Left lung (tissue), 10 donors: ENCODE data around the gene CREB3. TPM values are rescaled to one million over a fixed set of nuclear protein-coding genes. Genes with fewer than 3 reads are reported as not detected.

ENCODE experiments used
- ATAC-seq: fragments of 200-7000 bp; cut with Tn5 transposase; one replicate; pipeline ENCODE4 v1.9.1; 2020; ENCODE audit warnings: moderate library complexity
- DNase-seq, 4 donors: peaks; one replicate each; pipeline ENCODE4 v3.0.0-alpha.2; 2013 to 2020
- H3K27ac ChIP-seq, 2 donors: fragments of 200-600 bp; sonication (generic) in 1 of 2; one replicate each; pipeline versions ENCODE4 v1.5.0 to v1.8.0; 2020 to 2021
- H3K27me3 ChIP-seq, 2 donors: fragments of 200-600 bp; sonication (generic) in 1 of 2; one replicate each; pipeline versions ENCODE4 v1.5.0 to v1.8.0; 2020 to 2021
- H3K36me3 ChIP-seq, 2 donors: fragments of 200-600 bp; sonication (generic) in 1 of 2; one replicate each; pipeline versions ENCODE4 v1.5.0 to v1.8.0; 2020 to 2021
- H3K4me1 ChIP-seq, 2 donors: fragments of 200-600 bp; one replicate each; pipeline ENCODE4 v1.8.0; 2021
- H3K4me3 ChIP-seq, 2 donors: fragments of 200-600 bp; sonication (generic) in 1 of 2; one replicate each; pipeline versions ENCODE4 v1.5.0 to v1.8.0; 2020 to 2021; ENCODE audit warnings: mild to moderate bottlenecking in 1 of 2
- H3K9me3 ChIP-seq, 2 donors: fragments of 200-600 bp; sonication (generic) in 1 of 2; one replicate each; pipeline versions ENCODE4 v1.5.0 to v1.8.0; 2020 to 2021
- intact Hi-C, 2 donors: fragments of 100-400 bp; cut with DNase I; formaldehyde crosslinking; loops; one replicate each; pipeline versions ENCODE4 v1.11.2 to v1.14.2; 2022
- microRNA-seq, 2 donors: library from miRNA; unstranded; fragments of <30 nt; microRNA quantifications; one replicate each; pipeline ENCODE4, GENCODE V29; 2019
- polyA plus RNA-seq, 6 donors: library from polyadenylated mRNA; unstranded; fragments of 120-200 nt; gene quantifications; one replicate each; pipeline ENCODE4 v1.2.1, GENCODE V29; 2013; ENCODE audit not compliant: insufficient read length in 6 of 6
- total RNA-seq, 2 donors: library from RNA; stranded (reverse); fragmentation: NEBNext Ultra II Directional; extraction: Animal tissue kit (Norgen Biotek cat#: 25700); gene quantifications; one replicate each; pipeline ENCODE4 v1.2.1, GENCODE V29; 2021
- TF ChIP-seq, protein P1 (sequence below), 2 donors: fragments of 200-600 bp; sonication (generic) in 1 of 2; IDR thresholded peaks; one replicate each; pipeline versions ENCODE4 v1.5.0 to v1.8.0; 2021; ENCODE audit warnings: antibody characterized with exemption in 2 of 2
- donor health status: DM: no; HTN: yes; CAD: no.
- donor health status: DM: no; HTN: no; CAD: no.

CREB3 gene
- total and polyA plus RNA-seq, 8 donors, result 31.2 to 42.4 (median 39.8) TPM

DNA sequence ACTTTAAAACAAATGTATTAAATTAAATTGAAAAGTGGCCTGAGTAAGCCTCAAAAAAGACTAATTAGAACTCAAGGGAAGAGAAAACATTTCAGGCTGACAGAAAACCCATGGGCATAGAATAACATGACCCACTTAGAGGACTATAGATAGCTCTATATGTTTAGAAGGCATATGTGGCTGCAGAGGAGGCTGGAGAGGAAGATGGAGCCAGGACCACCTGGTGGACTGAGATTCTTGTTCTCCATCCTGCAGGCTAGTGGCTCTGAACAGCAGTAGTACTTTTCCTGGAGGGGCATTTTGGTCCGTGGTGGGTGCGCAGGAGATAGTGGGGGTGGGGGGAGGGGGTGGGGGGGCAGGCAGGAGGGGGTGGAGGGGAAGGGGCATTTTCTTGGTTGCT is 48.6 kb downstream of the CREB3 start:
- Histone ChIP-seq H3K4me3 (no peak overlapping the region), H3K27me3 (no peaks in the 10 kb centered on the region), H3K9me3 (no peaks in the 10 kb centered on the region), H3K36me3 (no peaks in the 10 kb centered on the region), H3K4me1 (no peaks in the 10 kb centered on the region), H3K27ac (no peak overlapping the region)
- intact Hi-C loops, result no loop called here
- TF ChIP-seq, protein P1, sequence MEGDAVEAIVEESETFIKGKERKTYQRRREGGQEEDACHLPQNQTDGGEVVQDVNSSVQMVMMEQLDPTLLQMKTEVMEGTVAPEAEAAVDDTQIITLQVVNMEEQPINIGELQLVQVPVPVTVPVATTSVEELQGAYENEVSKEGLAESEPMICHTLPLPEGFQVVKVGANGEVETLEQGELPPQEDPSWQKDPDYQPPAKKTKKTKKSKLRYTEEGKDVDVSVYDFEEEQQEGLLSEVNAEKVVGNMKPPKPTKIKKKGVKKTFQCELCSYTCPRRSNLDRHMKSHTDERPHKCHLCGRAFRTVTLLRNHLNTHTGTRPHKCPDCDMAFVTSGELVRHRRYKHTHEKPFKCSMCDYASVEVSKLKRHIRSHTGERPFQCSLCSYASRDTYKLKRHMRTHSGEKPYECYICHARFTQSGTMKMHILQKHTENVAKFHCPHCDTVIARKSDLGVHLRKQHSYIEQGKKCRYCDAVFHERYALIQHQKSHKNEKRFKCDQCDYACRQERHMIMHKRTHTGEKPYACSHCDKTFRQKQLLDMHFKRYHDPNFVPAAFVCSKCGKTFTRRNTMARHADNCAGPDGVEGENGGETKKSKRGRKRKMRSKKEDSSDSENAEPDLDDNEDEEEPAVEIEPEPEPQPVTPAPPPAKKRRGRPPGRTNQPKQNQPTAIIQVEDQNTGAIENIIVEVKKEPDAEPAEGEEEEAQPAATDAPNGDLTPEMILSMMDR (IDR thresholded peaks at IDR 0.05), result no peak
- DNase-seq, result no peak
- no peak for ATAC-seq

DNA sequence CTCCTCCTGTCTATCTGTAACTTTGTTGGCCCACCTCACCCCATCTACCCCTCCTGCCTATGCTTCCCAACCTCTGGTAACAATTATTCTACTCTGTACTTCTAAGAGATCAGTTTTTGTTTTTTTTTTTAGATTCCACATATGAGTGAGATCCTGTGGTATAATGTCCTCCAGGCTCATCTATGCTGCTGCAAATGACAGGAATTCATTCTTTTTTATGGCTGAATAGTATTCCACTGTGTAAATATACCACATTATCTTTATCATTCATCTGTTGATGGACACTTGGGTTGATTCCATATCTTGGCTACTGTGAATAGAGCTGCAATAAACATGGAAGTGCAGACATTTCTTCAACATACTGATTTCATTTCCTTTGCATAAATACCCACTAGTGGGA is 51.0 kb downstream of the CREB3 start:
- no peak for ATAC-seq
- Histone ChIP-seq H3K36me3 (no peaks in the 10 kb centered on the region), H3K27me3 (no peaks in the 10 kb centered on the region), H3K9me3 (no peaks in the 10 kb centered on the region), H3K4me3 (no peak overlapping the region), H3K4me1 (no peaks in the 10 kb centered on the region), H3K27ac (no peak overlapping the region)
- DNase-seq, result no peak
- intact Hi-C loops, result no loop called here
- TF ChIP-seq, protein P1 (IDR thresholded peaks at IDR 0.05), result no peak

Small RNA genes lying within 50 kb of the gene (microRNA-seq; reads per million reads assigned to microRNA genes)
- gene MIR6852, result 0.50 to 0.55 reads per million in 2 donors
- gene MIR6853, result 0 to 0.34 reads per million in 2 donors

Other genes with a start within 250 kb of the CREB3 start
- 10 to 100 TPM; 28.2 to 32.2 TPM for gene RUSC2, start 242.6 kb upstream of the CREB3 start, total RNA-seq
- 10 to 100 TPM; 14.9 to 19.9 (median 16.1) TPM for gene RUSC2, start 242.6 kb upstream of the CREB3 start, polyA plus RNA-seq
- 10 to 100 TPM; 40.6 to 44.6 TPM for gene TESK1, start 127.4 kb upstream of the CREB3 start, total RNA-seq
- gene TESK1, start 127.4 kb upstream of the CREB3 start, polyA plus RNA-seq, result 10 to 100 TPM; 30.8 to 44.2 (median 39.8) TPM
- 1 to 10 TPM; 3.4 to 4.0 TPM for gene CD72, start 114.3 kb upstream of the CREB3 start, total RNA-seq
- 1 to 10 TPM; 3.2 to 4.3 (median 3.7) TPM for gene CD72, start 114.3 kb upstream of the CREB3 start, polyA plus RNA-seq
- gene SIT1, start 81.7 kb upstream of the CREB3 start, total RNA-seq, result 1 to 10 TPM in 1 of 2 donors, under 1 TPM in 1; 0.99 to 2.4 TPM
- under 1 TPM; 0.27 to 0.65 (median 0.45) TPM for gene SIT1, start 81.7 kb upstream of the CREB3 start, polyA plus RNA-seq
- gene RMRP, start 74.6 kb upstream of the CREB3 start, total RNA-seq, result over 10,000 TPM; 27,227 to 27,465 TPM
- gene RMRP, start 74.6 kb upstream of the CREB3 start, polyA plus RNA-seq, result not detected
- 10 to 100 TPM; 24.7 to 25.6 TPM for gene CCDC107, start 74.4 kb upstream of the CREB3 start, total RNA-seq
- gene CCDC107, start 74.4 kb upstream of the CREB3 start, polyA plus RNA-seq, result 10 to 100 TPM in 5 of 6 donors, 1 to 10 TPM in 1; 9.2 to 18.2 (median 11.3) TPM
- 1 to 10 TPM; 1.5 to 3.1 TPM for gene ARHGEF39, start 67.5 kb upstream of the CREB3 start, total RNA-seq
- 10 to 100 TPM in 4 of 6 donors, 1 to 10 TPM in 2; 7.6 to 17.7 (median 11.2) TPM for gene ARHGEF39, start 67.5 kb upstream of the CREB3 start, polyA plus RNA-seq
- gene CA9, start 58.7 kb upstream of the CREB3 start, total RNA-seq, result under 1 TPM in 1 of 2 donors, not detected in 1; 0.26 TPM
- 1 to 10 TPM in 4 of 6 donors, under 1 TPM in 2; 0.86 to 1.8 (median 1.3) TPM for gene CA9, start 58.7 kb upstream of the CREB3 start, polyA plus RNA-seq
- gene TPM2, start 42.7 kb upstream of the CREB3 start, total RNA-seq, result 100 to 1,000 TPM; 145 to 211 TPM
- 100 to 1,000 TPM; 167 to 261 (median 192) TPM for gene TPM2, start 42.7 kb upstream of the CREB3 start, polyA plus RNA-seq
- 100 to 1,000 TPM; 314 to 471 TPM for gene TLN1, start 471 bp upstream of the CREB3 start, total RNA-seq
- gene TLN1, start 471 bp upstream of the CREB3 start, polyA plus RNA-seq, result 100 to 1,000 TPM; 152 to 206 (median 174) TPM
- 10 to 100 TPM; 63.3 to 71.4 TPM for gene GBA2, start 16.6 kb downstream of the CREB3 start, total RNA-seq
- gene GBA2, start 16.6 kb downstream of the CREB3 start, polyA plus RNA-seq, result 100 to 1,000 TPM in 1 of 6 donors, 10 to 100 TPM in 5; 85.7 to 113 (median 95.2) TPM
- gene RGP1, start 16.6 kb downstream of the CREB3 start, total RNA-seq, result 10 to 100 TPM; 26.9 to 30.3 TPM
- gene RGP1, start 16.6 kb downstream of the CREB3 start, polyA plus RNA-seq, result 10 to 100 TPM; 23.0 to 32.1 (median 29.5) TPM
- gene MSMP, start 21.6 kb downstream of the CREB3 start, total RNA-seq, result 1 to 10 TPM in 1 of 2 donors, not detected in 1; 1.1 TPM
- 1 to 10 TPM in 1 of 6 donors, not detected in 5; 1.2 TPM for gene MSMP, start 21.6 kb downstream of the CREB3 start, polyA plus RNA-seq
- 10 to 100 TPM; 17.6 to 21.9 TPM for gene NPR2, start 58.9 kb downstream of the CREB3 start, total RNA-seq
- gene NPR2, start 58.9 kb downstream of the CREB3 start, polyA plus RNA-seq, result 10 to 100 TPM; 40.9 to 58.6 (median 47.9) TPM
- 1 to 10 TPM; 1.8 to 6.2 TPM for gene SPAG8, start 79.6 kb downstream of the CREB3 start, total RNA-seq
- gene SPAG8, start 79.6 kb downstream of the CREB3 start, polyA plus RNA-seq, result 10 to 100 TPM in 3 of 6 donors, 1 to 10 TPM in 3; 6.1 to 13.8 (median 9.3) TPM
- gene HINT2, start 82.4 kb downstream of the CREB3 start, total RNA-seq, result 10 to 100 TPM; 29.3 to 45.3 TPM
- 10 to 100 TPM; 26.3 to 43.8 (median 32.9) TPM for gene HINT2, start 82.4 kb downstream of the CREB3 start, polyA plus RNA-seq
- gene FAM221B, start 96.1 kb downstream of the CREB3 start, total RNA-seq, result not detected
- gene FAM221B, start 96.1 kb downstream of the CREB3 start, polyA plus RNA-seq, result under 1 TPM; 0.24 to 0.90 (median 0.39) TPM
- 10 to 100 TPM in 1 of 2 donors, 1 to 10 TPM in 1; 6.4 to 12.7 TPM for gene TMEM8B, start 96.6 kb downstream of the CREB3 start, total RNA-seq
- 10 to 100 TPM; 25.3 to 30.7 (median 27.2) TPM for gene TMEM8B, start 96.6 kb downstream of the CREB3 start, polyA plus RNA-seq
- not detected for gene OR13J1, start 137.7 kb downstream of the CREB3 start, total RNA-seq
- gene OR13J1, start 137.7 kb downstream of the CREB3 start, polyA plus RNA-seq, result under 1 TPM in 1 of 6 donors, not detected in 5; 0.10 TPM
- 1 to 10 TPM; 3.1 TPM for gene HRCT1, start 173.5 kb downstream of the CREB3 start, total RNA-seq
- under 1 TPM in 5 of 6 donors, not detected in 1; 0.29 to 0.80 (median 0.55) TPM for gene HRCT1, start 173.5 kb downstream of the CREB3 start, polyA plus RNA-seq
- gene SPAAR, start 176.8 kb downstream of the CREB3 start, total RNA-seq, result 1 to 10 TPM; 5.4 to 6.8 TPM
- gene SPAAR, start 176.8 kb downstream of the CREB3 start, polyA plus RNA-seq, result 1 to 10 TPM; 2.9 to 4.2 (median 3.4) TPM
- under 1 TPM in 1 of 2 donors, not detected in 1; 0.32 TPM for gene OR2S2, start 225.5 kb downstream of the CREB3 start, total RNA-seq
- not detected for gene OR2S2, start 225.5 kb downstream of the CREB3 start, polyA plus RNA-seq